Fibroblast of lung (primary cell): ENCODE results near the gene SLC44A1.

ENCODE experiments used
- CTCF ChIP-seq, 2 donors: IDR thresholded peaks in 1 of 2; conservative IDR thresholded peaks in 1 of 2; 1 replicate in 1 of 2; 2 replicates in 1 of 2; pipeline ENCODE4 v1.5.1; 2011 to 2012; ENCODE audit warnings: low read length in 2 of 2, control low read depth in 1 of 2, inconsistent platforms in 1 of 2, low read depth in 1 of 2, mild to moderate bottlenecking in 1 of 2
- EZH2 ChIP-seq: IDR thresholded peaks from 2 replicates; pipeline ENCODE4 v1.5.1; 2012; ENCODE audit warnings: low read length, control low read depth, mild to moderate bottlenecking; ENCODE audit errors: missing control alignments

- TF ChIP-seq CTCF (conservative IDR thresholded peaks at IDR 0.05 in 1 of 2, IDR thresholded peaks at IDR 0.05 in 1 of 2; ENCODE audit: low read depth in 1 of 2, low read length in 2 of 2) (no peak), EZH2 (no peak)
Measured at GRCh38 chr9:105318729-105319191, 74.3 kb downstream of the SLC44A1 start.
